SKM-1 (cell line): ENCODE results near the gene AP2A2.
"Not testable (repeated sequence)": the region's sequence is repeated elsewhere in the genome, so short reads cannot be mapped to it uniquely, and the experiment has no call there.

Source experiments
- DNase-seq: peaks from one replicate; lab custom pipeline; 2025; ENCODE audit not compliant: unreplicated experiment; lab: John Stamatoyannopoulos, UW

AP2A2 gene

GRCh38 chr11:1012291-1012690 is 86.6 kb downstream of the AP2A2 start:
- no peak for DNase-seq

- DNase-seq, result no peak
Measured at GRCh38 chr11:1012740-1013630, 87.3 kb downstream of the AP2A2 start.

GRCh38 chr11:1013631-1013935 is 87.9 kb downstream of the AP2A2 start:
- no peak for DNase-seq

DNA sequence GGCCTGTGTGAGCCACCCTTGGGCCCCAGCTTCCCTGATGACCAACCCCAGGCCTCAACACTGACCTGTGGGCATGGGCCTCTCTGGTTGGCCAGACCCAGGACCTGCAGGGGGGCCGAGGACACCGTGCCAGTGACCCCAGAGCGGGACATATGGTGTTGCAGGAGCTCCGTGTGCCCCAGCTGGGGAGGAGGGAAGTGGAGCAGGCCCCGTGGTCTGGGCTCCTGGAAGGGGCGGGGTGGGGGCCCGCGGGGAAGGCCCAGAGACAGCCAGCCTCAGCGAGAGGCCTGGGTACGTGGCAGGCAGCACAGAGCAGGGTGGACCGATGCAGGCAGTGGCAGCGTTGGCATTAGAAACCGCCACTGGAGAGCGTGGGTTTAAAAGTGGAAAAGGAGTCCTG is 88.6 kb downstream of the AP2A2 start:
- DNase-seq, result no peak

GRCh38 chr11:1015064-1015463 is 89.4 kb downstream of the AP2A2 start:
- DNase-seq, result no peak

GRCh38 chr11:1015826-1016545 is 90.3 kb downstream of the AP2A2 start:
- DNase-seq, result no peak

- DNase-seq, result not testable (repeated sequence)
Measured at GRCh38 chr11:1016610-1017126, 91.0 kb downstream of the AP2A2 start.

DNA sequence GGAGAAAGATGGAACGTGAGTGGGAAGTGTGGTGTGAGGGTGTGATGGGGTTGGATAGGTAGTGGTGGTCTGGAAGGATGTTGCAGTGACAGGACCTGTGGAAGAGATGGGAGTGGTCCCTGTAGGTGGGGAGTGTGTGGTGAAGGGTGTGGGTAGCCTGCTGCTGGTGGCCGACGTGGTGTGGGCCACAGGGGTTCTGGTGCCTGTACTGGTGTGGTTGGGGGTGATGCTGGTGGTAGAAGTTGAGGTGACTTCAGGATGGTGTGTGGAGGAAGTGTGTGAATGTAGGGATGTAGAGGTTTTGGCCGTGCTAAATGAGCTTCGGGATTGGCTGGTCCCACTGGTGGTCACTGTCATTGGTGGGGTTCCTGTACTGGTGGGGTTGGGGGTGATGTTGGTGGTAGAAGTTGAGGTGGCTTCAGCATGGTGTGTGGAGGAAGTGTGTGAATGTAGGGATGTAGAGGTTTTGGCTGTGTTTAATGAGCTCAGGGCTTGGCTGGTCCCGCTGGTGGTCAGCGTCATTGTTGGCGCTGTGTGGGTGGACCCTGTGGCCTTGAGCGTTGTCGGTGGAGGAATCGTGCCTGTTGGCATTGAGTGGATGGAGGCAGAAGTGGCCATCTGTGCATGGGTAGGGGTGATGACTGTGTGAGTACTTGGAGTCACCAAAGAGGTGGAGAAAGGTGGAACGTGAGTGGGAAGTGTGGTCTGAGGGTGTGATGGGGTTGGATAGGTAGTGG is 91.8 kb downstream of the AP2A2 start:
- DNase-seq, result no peak

DNA sequence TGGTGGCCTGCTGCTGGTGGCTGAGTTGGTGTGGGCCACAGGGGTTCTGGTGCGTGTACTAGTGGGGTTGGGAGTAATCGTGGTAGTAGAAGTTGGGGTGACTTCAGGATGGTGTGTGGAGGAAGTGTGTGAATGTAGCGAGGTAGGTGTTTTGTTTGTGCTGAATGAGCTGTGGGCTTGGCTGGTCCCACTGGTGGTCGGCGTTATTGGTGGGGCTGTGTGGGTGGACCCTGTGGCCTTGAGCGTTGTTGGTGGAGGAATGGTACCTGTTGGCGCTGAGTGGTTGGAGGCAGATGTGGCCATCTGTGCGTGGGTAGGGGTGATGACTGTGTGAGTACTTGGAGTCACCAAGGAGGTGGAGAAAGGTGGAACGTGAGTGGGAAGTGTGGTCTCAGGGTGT is 92.4 kb downstream of the AP2A2 start:
- DNase-seq, result no peak

DNA sequence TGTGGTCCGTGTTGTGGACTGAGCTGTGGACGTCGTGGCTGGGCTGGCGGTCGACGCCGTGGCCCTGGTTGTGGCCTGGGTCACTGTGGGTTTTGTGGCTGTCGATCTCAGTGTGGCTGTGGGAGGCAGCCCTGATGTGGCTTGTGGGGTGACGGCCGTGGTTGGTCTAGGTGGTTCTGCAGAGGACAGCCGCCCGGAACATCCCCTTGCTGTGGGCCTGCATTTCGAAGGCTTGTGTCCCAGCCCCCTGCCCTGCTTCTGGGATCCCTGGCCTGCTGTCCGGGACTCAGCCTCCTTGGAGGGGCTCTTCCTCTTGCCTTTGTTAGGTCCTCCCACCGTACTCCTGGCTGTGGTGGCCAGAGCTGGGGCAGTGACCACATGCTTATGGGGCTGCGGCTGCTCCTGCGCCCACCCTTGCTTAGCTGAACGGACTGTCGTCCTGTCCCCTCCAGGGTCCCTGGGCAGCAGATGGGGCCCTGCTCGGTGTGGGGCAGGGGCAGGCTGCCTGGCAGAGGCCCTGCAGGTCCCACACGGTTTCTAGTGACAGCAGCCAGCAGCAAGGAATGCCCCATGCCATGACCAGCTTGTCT is 93.7 kb downstream of the AP2A2 start:
- no peak for DNase-seq

DNA sequence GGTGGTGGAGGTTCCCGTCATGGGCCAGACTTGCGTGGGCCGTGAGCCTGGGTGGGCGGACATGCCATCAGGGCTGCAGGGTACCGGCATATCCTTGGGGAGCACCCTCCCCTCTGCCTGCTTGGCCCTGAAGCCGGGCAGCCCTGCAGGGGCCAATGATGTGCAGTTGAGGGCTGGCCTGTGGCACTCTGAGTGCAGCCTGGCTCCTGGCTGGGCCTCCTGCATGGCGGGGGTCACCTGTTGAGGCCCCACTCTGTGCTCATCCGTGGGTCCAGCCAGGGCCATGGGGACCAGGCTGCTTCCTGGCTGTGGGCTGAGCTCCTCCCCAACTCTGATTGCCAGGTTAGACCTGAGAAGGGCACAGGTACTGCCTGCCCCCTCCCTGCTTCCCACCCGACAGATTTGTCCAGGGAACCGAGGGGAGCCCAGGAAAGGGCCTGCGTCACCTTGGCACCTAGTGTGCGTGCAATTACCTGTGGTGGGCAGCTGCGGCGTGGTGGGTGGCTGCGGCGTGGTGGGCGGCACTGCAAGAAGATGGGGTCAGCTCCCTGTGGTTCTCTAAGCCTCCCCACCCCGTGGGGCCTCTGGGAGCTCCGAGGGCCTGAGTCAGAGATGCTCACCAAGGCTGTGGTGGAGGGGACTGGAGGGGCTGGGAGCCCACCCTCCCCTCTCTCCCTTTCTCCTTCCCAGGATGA is 94.7 kb downstream of the AP2A2 start:
- DNase-seq, result no peak

GRCh38 chr11:1022411-1022810 is 96.7 kb downstream of the AP2A2 start:
- no peak for DNase-seq

DNA sequence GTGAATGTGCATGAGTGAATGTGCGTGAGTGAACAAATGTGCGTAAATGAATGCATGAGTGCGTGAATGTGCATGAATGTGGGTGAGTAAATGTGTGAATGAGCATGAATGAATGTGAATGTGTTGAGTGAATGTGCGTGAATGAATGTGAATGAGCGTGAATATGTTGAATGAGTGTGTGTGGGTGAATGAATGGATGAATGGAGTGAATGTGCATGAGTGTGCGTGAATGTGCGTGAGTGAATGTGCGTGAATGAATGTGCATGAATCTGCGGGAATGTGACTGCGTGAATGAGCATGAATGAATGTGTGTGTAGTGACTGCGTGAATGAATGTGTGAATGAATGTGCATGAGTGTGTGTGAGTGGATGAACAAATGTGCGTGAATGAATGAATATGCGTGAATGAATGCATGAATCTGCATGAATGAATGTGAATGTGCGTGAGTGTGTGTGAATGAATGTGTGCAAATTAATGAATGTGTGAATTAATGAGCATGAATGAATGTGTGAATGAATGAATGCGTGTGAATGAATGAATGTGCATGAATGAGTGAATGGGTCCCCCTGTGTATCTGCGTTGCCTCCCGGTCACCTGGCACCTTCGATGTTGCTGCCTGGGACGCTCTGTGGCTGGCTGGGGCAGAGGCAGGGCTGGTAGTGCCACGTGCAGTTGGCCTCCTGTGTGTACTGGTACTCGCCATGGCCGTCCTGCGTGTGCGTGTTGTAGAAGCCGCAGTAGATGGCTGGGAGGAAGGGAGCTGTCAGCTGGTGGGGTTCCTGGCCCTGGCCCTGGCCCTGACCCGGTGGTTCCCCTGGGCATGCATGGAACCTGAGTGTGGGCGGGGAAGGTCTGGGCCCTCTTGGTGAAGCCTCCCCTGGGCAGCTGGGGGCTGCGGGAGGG is 97.5 kb downstream of the AP2A2 start:
- DNase-seq, result no peak

GRCh38 chr11:1023811-1024596 is 98.3 kb downstream of the AP2A2 start:
- no peak for DNase-seq

- DNase-seq, result no peak
Measured at GRCh38 chr11:1024597-1025409, 99.1 kb downstream of the AP2A2 start.

GRCh38 chr11:1025410-1026162 is 99.9 kb downstream of the AP2A2 start:
- DNase-seq, result no peak

- DNase-seq, result no peak
Measured at GRCh38 chr11:1026163-1026450, 100.4 kb downstream of the AP2A2 start.
